Liver (tissue), 9 donors: ENCODE measurements around the gene RTN1. TPM values are rescaled to one million over a fixed set of nuclear protein-coding genes. Genes with fewer than 3 reads are reported as not detected.

Experiments used
- DNase-seq: peaks from one replicate; pipeline ENCODE4 v3.0.0-alpha.2; 2017; ENCODE audit warnings: low spot score
- H3K27ac ChIP-seq, 2 donors: one replicate each; pipeline ENCODE4 v1.7.0; 2013; ENCODE audit warnings: inconsistent platforms in 2 of 2, low read length in 2 of 2, control low read depth in 1 of 2, low read depth in 1 of 2, mild to moderate bottlenecking in 1 of 2
- H3K27me3 ChIP-seq, 4 donors: one replicate each; pipeline versions ENCODE4 v1.6.1 to v1.7.0; 2013; ENCODE audit warnings: low read length in 3 of 4, inconsistent platforms in 1 of 4, mild to moderate bottlenecking in 1 of 4, moderate library complexity in 1 of 4; ENCODE audit not compliant: control insufficient read depth in 4 of 4, insufficient read depth in 4 of 4
- H3K36me3 ChIP-seq, 4 donors: one replicate each; pipeline versions ENCODE4 v1.6.1 to v1.7.0; 2013; ENCODE audit warnings: low read length in 3 of 4, mild to moderate bottlenecking in 3 of 4, low read depth in 1 of 4, moderate library complexity in 1 of 4; ENCODE audit not compliant: control insufficient read depth in 4 of 4, insufficient read depth in 3 of 4
- H3K4me1 ChIP-seq, 4 donors: one replicate each; pipeline versions ENCODE4 v1.6.1 to v1.7.0; 2013; ENCODE audit warnings: low read length in 3 of 4, mild to moderate bottlenecking in 3 of 4, moderate library complexity in 1 of 4; ENCODE audit not compliant: control insufficient read depth in 4 of 4, insufficient read depth in 4 of 4
- H3K4me3 ChIP-seq, 3 donors: one replicate each; pipeline versions ENCODE4 v1.6.1 to v1.7.0; 2013; ENCODE audit warnings: low read length in 3 of 3, control low read depth in 1 of 3, low read depth in 1 of 3, mild to moderate bottlenecking in 1 of 3
- H3K9ac ChIP-seq, 2 donors: one replicate each; pipeline ENCODE4 v1.7.0; 2013; ENCODE audit warnings: low read length in 2 of 2, mild to moderate bottlenecking in 2 of 2, moderate library complexity in 2 of 2, control low read depth in 1 of 2, low read depth in 1 of 2
- H3K9me3 ChIP-seq, 4 donors: one replicate each; pipeline versions ENCODE4 v1.6.1 to v1.7.0; 2013; ENCODE audit warnings: low read length in 3 of 4; ENCODE audit not compliant: control insufficient read depth in 4 of 4
- CTCF ChIP-seq: fragments of 150-350 bp; IDR thresholded peaks from 2 replicates; pipeline ENCODE4 v1.5.1; 2017; ENCODE audit warnings: improper control_type of control experiment, low read depth, low read length; ENCODE audit not compliant: missing input control
- EGR1 ChIP-seq, 2 donors: IDR thresholded peaks; 2 replicates each; pipeline ENCODE4 v1.6.1; 2016 to 2018; ENCODE audit warnings: antibody characterized with exemption in 2 of 2, low read depth in 2 of 2
- FOXA1 ChIP-seq: IDR thresholded peaks from 2 replicates; pipeline ENCODE4 v1.6.1; 2016; ENCODE audit warnings: antibody characterized with exemption
- HNF4G ChIP-seq: IDR thresholded peaks from 2 replicates; pipeline ENCODE4 v1.6.1; 2016; ENCODE audit warnings: antibody characterized with exemption
- JUND ChIP-seq, 2 donors: IDR thresholded peaks; 2 replicates each; pipeline ENCODE4 v1.6.1; 2016; ENCODE audit warnings: antibody characterized with exemption in 2 of 2
- MAX ChIP-seq: IDR thresholded peaks from 2 replicates; pipeline ENCODE4 v1.6.1; 2016; ENCODE audit warnings: antibody characterized with exemption
- NR2F2 ChIP-seq: IDR thresholded peaks from 2 replicates; pipeline ENCODE4 v1.6.1; 2016; ENCODE audit warnings: antibody characterized with exemption
- RAD21 ChIP-seq, 2 donors: IDR thresholded peaks; 2 replicates each; pipeline ENCODE4 v1.6.1; 2016; ENCODE audit warnings: antibody characterized with exemption in 2 of 2, mild to moderate bottlenecking in 2 of 2
- REST ChIP-seq: IDR thresholded peaks from 2 replicates; pipeline ENCODE4 v1.6.1; 2016; ENCODE audit warnings: antibody characterized with exemption, mild to moderate bottlenecking
- RXRA ChIP-seq, 2 donors: IDR thresholded peaks; 2 replicates each; pipeline ENCODE4 v1.6.1; 2017 to 2018; ENCODE audit warnings: antibody characterized with exemption in 2 of 2, mild to moderate bottlenecking in 1 of 2
- TAF1 ChIP-seq: conservative IDR thresholded peaks from 2 replicates; pipeline ENCODE4 v1.6.1; 2016; ENCODE audit warnings: antibody characterized with exemption, mild to moderate bottlenecking
- ZBTB33 ChIP-seq: IDR thresholded peaks from 2 replicates; pipeline ENCODE4 v1.6.1; 2016; ENCODE audit warnings: antibody characterized with exemption
- WGBS: extraction: QIAGEN DNeasy Blood & Tissue Kit; methylation state at CpG from one replicate; pipeline ENCODE4 v1.1.7; 2013; 5-methylcytosine and 5-hydroxymethylcytosine counted together
- polyA plus RNA-seq, 2 donors: library from polyadenylated mRNA; stranded (reverse) in 1 of 2; unstranded in 1 of 2; fragments of 200-250 nt in 1 of 2; fragments of >200 nt in 1 of 2; fragmentation: Nextera tagmentation in 1 of 2; extraction: Ambion mirVana in 1 of 2; gene quantifications; one replicate each; pipeline versions ENCODE4 v1.2.1 to v1.2.3, GENCODE V29; 2013 to 2015
- total RNA-seq, 2 donors: library from RNA; depleted of rRNA; stranded (reverse); fragments of >200 nt; gene quantifications; one replicate each; pipeline ENCODE4 v1.2.3, GENCODE V29; 2014
- donor health status: healthy.
- donor health status: healthy.
- donor health status: healthy.
- donor health status: healthy.
- donor health status: healthy.

The RTN1 gene
- total and polyA plus RNA-seq, 4 donors = 0.08 to 1.8 (median 0.37) TPM

- Histone ChIP-seq H3K4me1 (no peaks in the 10 kb centered on the region), H3K27me3 (no peaks in the 10 kb centered on the region), H3K36me3 (no peaks in the 10 kb centered on the region), H3K9me3 (no peaks in the 10 kb centered on the region), H3K4me3 (no peak overlapping the region), H3K9ac (no peak overlapping the region), H3K27ac (no peak overlapping the region)
- WGBS = 90% methylated on average over 3 of the region's 3 CpGs
- TF ChIP-seq EGR1 (IDR thresholded peaks at IDR 0.05; ENCODE audit: low read depth in 2 of 2) = no peak
- TF ChIP-seq RAD21 (IDR thresholded peaks at IDR 0.05) = no peak
- no peak for TF ChIP-seq RXRA (IDR thresholded peaks at IDR 0.05)
- TF ChIP-seq HNF4G = no peak
- no peak for DNase-seq
These were observed 30.0 kb upstream of the RTN1 start for GRCh38 chr14:59900556-59900955.

- H3K4me1 ChIP-seq = no peaks in the 10 kb centered on the region
- H3K27me3 ChIP-seq = no peaks in the 10 kb centered on the region
- no peak for DNase-seq
- 29% methylated on average over 8 of the region's 8 CpGs for WGBS
- TF ChIP-seq CTCF = peak; percentile 75
- peak; percentile 96 for TF ChIP-seq RAD21 (IDR thresholded peaks at IDR 0.05)
- no peak for TF ChIP-seq TAF1
- no peak overlapping the region for H3K9ac ChIP-seq
- no peaks in the 10 kb centered on the region for H3K36me3 ChIP-seq
- H3K4me3 ChIP-seq = no peak overlapping the region
- no peak overlapping the region for H3K27ac ChIP-seq
- H3K9me3 ChIP-seq = no peaks in the 10 kb centered on the region
These were observed 27.3 kb upstream of the RTN1 start for GRCh38 chr14:59897757-59898383.

GRCh38 chr14:59895721-59896120, 25.1 kb upstream of the RTN1 start:
- TF ChIP-seq MAX (no peak), EGR1 (IDR thresholded peaks at IDR 0.05; ENCODE audit: low read depth in 2 of 2) (no peak), TAF1 (no peak), FOXA1 (no peak), RXRA (IDR thresholded peaks at IDR 0.05) (no peak), REST (no peak), RAD21 (IDR thresholded peaks at IDR 0.05) (no peak), HNF4G (no peak), JUND (IDR thresholded peaks at IDR 0.05) (no peak), NR2F2 (no peak), ZBTB33 (no peak), CTCF (no peak)
- no peak overlapping the region for H3K4me3 ChIP-seq
- no peak for DNase-seq
- WGBS = 73% methylated on average over 1 of the region's 1 CpG
- H3K36me3 ChIP-seq = no peaks in the 10 kb centered on the region
- no peak overlapping the region for H3K9ac ChIP-seq
- no peak overlapping the region for H3K27ac ChIP-seq
- H3K9me3 ChIP-seq = no peaks in the 10 kb centered on the region
- H3K27me3 ChIP-seq = no peaks in the 10 kb centered on the region
- H3K4me1 ChIP-seq = no peaks in the 10 kb centered on the region
